Measurements from ENCODE around the gene PPP3CA.

Gene PPP3CA

GRCh38 chr4:101329592-101329991 is 17.7 kb downstream of the PPP3CA start:
- DNase-seq: no peak

DNA sequence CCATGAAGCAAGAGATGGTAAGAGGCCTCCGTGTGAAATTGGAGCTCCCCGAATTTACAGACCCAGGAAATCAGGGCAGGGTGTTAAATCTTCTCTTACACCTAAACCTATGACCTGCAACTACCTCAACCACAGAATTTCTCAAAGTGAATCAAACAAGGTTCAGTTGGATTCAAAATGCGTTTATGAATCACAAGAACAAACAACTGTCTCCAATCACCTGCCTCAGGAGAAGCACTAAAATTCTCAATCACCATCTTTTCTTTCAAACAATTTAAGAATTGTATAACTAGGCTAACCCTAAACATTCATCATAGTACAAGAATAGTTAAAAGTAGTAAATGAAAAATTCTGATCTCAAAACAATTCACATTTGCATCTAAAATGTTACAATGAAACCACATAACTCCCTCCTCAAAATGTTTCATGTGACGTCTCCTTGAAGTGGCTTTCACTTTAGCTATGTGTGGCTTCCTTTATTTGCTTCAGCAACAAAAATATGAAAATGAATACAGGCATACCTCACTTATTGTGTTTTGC is 19.2 kb downstream of the PPP3CA start:
- DNase-seq: no peak

GRCh38 chr4:101326576-101326975 is 20.8 kb downstream of the PPP3CA start:
- DNase-seq: no peak

DNA sequence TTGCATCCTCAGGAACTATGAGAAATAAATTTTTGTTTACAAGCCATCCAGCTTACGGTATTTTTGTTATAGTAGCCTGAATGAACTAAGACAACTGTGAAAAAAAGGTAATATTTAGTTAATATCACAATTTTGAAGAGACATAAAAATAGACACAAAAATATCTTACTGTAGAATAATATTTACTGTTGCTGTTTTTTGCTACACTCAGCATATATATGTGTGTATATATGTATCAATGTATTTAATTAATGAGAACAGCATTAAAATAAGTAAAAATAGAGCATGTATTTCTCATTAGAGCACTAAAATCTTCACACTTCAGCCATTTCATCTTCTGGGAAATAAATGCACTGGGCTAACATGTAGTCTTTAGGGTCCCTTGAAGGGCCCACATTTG is 24.6 kb downstream of the PPP3CA start:
- DNase-seq: no peak

GRCh38 chr4:101321481-101322042 is 25.8 kb downstream of the PPP3CA start:
- DNase-seq: no peak

GRCh38 chr4:101315786-101316185 is 31.5 kb downstream of the PPP3CA start:
- no peak for DNase-seq

DNA sequence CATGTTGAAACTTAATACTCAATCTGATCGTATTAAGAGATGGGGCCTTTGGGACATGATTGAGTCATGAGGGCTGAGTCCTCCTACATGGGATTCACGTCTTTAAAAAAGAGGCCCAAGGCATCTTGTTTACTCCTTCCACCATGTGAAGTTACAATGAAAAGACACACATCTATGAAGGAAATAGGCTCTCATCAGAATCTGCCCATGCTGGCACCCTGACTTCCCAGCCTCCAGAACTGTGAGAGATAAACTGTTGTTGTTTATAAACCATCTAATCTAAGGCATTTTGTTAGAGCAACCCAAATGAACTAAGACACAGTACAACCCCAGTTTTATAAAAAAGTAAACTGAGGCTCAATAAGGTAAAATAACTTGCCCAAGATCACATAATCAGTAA is 32.3 kb downstream of the PPP3CA start:
- no peak for DNase-seq

DNA sequence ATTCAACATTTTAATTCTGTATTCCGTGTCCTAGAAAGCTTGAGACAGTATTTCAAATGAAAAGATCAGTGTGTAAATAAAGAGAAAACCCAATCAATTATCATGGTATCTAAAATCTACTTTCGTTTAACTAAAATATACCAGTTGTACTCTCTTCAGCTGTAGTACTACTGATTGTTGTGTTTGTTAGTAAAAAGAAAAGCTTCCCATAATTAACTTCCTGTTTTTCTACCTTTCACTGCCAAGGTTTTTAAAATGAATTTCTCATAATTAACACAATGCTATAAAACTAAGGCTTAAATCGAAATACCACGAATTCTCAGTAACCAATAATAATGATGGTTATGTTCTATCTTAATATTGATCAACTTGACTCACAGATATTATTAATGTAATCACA is 37.4 kb downstream of the PPP3CA start:
- DNase-seq: no peak

GRCh38 chr4:101307899-101308298 is 39.4 kb downstream of the PPP3CA start:
- DNase-seq: no peak

GRCh38 chr4:101306764-101307615 is 40.3 kb downstream of the PPP3CA start:
- DNase-seq: no peak

DNA sequence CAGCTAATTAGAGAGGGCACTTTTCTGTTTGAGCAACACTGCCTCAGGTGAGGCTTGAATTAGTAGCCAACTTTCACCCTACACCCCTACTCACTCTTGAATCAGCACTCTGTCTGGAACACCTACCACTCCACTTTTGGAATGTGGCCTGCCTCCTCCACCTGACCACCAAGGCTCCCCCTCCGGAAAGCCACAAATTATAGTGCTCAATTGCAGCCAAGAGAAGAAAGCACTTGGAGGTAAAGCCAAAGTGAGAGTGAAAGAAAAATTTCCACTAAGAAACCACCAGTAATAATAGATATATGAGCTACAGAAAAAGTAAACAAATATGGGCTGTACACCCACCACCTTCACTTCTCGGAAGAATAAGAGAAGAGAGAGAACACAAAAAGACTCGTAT is 41.1 kb downstream of the PPP3CA start:
- no peak for DNase-seq

DNA sequence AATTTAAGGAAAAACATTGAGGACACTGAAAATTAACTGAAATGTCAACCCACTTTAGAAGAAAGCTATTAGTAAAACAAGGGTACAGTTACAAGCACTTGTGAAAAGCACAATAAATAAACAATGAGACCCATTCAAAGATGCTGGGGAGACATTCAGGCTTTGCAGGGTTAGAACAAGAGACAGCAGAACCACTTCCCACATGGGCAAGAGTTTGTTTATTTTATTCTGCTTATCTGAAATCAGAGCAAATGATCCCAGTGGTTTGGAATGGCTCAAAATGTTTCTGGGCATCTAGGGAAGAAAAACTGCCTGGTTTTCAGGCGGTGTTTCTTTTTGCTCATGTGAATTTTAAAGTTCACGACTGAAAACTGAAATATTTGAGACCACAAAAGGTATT is 42.4 kb downstream of the PPP3CA start:
- DNase-seq: no peak

GRCh38 chr4:101299899-101300540 is 47.3 kb downstream of the PPP3CA start:
- no peak for DNase-seq

DNA sequence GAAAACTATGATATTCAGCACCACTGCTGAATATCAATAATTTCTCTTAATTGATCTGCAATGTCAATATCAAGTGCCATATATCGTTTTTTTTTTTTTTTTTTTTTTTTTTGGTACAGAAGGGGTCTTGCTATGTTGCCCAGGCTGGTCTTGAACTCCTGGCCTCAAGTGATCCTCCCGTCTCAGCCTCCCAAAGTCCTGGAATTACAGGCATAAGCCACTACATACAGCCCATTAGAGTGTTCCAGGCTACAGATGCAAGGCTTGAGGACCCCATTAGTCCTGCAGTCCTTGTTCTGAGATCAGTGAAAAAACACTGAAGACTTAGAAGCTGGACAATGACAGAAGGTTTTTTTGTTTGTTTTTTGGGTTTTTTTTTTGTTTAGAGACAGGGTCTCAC is 48.3 kb downstream of the PPP3CA start:
- DNase-seq: no peak

DNA sequence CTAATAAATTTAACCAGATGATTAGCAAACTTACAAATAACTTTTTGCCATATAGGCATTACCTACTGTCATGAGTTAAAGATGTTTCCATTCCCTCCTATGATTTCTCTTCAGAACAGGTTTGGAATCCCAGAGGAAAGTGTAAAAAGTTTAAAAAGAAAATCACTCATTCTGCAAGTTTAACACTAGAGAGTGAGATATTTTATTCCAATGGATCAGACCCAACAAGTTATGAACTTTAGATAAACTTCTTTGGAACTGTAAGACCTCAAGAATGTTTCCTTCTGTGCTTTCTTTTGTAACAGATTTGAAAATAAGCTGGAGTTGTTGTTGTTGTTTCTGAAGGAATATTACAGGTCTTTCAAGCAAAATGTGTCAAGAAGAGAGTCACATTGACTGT is 51.6 kb downstream of the PPP3CA start:
- no peak for DNase-seq

DNA sequence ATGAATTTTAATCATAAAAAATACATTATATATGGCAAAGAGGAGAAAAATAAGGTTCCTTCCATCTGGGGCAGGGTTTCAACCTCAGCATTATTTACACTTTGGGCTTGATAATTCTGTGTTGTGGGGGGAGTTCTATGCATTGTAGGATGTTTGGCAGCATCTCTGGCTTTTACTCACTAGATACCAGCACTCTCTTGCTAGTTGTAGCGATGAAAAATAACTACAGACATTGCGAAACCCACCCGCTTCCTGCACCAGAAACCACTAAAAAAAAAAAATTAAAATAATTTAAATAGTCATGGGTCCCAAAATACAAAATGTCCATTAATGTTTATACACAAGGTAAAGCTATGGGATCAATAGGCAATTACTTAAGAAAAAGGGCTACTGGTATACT is 52.7 kb downstream of the PPP3CA start:
- no peak for DNase-seq

GRCh38 chr4:101292901-101293300 is 54.4 kb downstream of the PPP3CA start:
- no peak for DNase-seq

DNA sequence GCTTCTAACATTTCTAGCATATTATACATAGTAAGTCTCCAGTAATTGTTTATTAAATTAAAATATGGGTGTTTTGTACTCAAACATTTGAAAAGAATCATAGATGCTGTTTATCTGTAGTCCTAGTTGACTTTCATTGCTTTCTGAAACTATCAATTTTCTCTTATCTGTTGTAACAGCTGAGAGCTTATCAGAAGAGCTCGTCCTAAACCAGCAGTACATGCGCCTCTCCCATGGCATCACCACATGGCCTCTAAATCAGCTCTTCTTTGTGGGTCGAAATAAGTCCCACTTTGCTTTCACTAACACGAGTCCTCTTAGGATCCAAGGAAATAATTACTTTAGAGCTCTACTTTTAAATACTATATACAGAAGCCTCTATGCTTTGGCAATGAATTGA is 55.1 kb downstream of the PPP3CA start:
- DNase-seq: no peak

- DNase-seq: no peak
Measured at GRCh38 chr4:101291198-101291597, 56.1 kb downstream of the PPP3CA start.

DNA sequence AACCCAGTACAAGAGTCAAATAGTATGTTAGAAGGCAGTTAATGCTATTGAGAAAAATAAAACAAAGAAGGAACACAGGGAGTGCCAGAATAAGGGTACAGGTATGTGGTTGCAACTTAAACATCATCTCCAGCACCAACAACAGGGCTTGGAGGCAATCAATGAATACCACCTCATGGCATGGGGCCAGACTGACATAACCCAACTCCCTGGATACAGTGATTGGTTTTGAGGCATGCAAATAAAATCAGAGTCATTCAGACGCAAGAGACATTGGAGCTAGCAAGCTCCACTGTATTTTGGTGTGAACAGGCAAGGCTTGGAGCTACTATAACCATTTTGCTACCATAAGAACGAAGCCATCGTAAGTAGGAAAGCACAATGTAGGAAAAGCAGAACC is 56.7 kb downstream of the PPP3CA start:
- no peak for DNase-seq

GRCh38 chr4:101289306-101289705 is 58.0 kb downstream of the PPP3CA start:
- DNase-seq: no peak

DNA sequence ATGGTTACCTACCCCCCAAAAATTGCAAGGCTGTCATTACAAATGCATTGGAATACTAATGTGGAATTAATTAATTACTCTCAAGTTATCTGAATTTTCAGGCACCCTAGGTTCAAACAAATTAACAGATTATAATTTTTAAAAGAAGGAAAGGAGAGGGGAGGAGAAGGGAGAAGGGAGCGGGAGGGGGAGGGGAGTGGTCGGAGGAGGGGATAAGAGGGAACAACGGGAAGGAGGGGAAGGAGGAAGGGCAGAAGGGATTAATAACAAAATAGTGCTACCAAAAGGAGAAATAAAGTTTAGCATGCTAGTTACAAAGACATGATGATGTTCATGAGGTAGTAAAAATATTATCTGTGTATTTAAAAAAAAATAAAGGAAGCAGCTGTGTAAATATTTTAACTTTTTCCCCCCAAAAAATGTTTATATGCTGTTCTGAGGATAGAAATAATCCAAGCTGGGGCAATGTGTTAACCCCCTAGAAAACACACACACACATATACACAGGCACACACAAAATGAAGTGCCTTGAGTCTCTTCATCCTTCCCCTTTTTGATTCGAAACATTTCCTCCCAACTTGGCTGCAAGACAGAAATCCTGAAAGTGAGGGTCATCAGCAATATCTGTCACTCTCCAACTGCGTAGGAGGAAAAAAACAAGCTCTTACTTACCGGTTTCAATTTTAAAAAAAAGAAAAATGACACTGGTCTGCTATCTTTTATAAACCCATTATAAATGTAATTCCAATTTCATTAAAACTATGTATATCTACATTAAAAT is 58.8 kb downstream of the PPP3CA start:
- DNase-seq: no peak

- no peak for DNase-seq
Measured at GRCh38 chr4:101287324-101287723, 60.0 kb downstream of the PPP3CA start.

Data from NCI-H1436 treated with DMSO at 0.1 percent for 48 hours (cell line).